Neutrophil (primary cell): ENCODE data around the gene SH2B2.
"Not testable (repeated sequence)": the region's sequence is repeated elsewhere in the genome, so short reads cannot be mapped to it uniquely, and the experiment has no call there.

Experiments
- H3K27ac ChIP-seq: fragments of 200-600 bp; sonication (generic); 2 replicates; pipeline ENCODE4 v1.5.1; 2016; ENCODE audit warnings: mild to moderate bottlenecking, moderate library complexity
- H3K27me3 ChIP-seq: fragments of 200-600 bp; sonication (generic); 2 replicates; pipeline ENCODE4 v1.6.0; 2016; ENCODE audit warnings: mild to moderate bottlenecking
- H3K36me3 ChIP-seq: fragments of 200-600 bp; sonication (generic); 2 replicates; pipeline ENCODE4 v1.5.1; 2017
- H3K4me1 ChIP-seq, 2 experiments: fragments of 200-600 bp in 1 of 2; sonication (generic) in 1 of 2; 1 replicate in 1 of 2; 2 replicates in 1 of 2; pipeline versions ENCODE4 v1.5.1 to v1.6.1; 2013 to 2016; ENCODE audit warnings: low read depth in 1 of 2, low read length in 1 of 2, mild to moderate bottlenecking in 1 of 2, moderate library complexity in 1 of 2; ENCODE audit not compliant: control insufficient read depth in 1 of 2, insufficient read depth in 1 of 2
- H3K4me3 ChIP-seq, 2 experiments: fragments of 200-600 bp in 1 of 2; sonication (generic) in 1 of 2; 1 replicate in 1 of 2; 2 replicates in 1 of 2; pipeline ENCODE4 v1.5.1; 2013 to 2016; ENCODE audit warnings: low read depth in 1 of 2, low read length in 1 of 2, mild to moderate bottlenecking in 1 of 2, moderate library complexity in 1 of 2
- H3K9me3 ChIP-seq: fragments of 200-600 bp; sonication (generic); 2 replicates; pipeline ENCODE4 v1.5.1; 2016
- TF ChIP-seq, protein P1 (sequence below): fragments of 200-600 bp; sonication (generic); IDR thresholded peaks from 2 replicates; pipeline ENCODE4 v1.5.1; 2016; ENCODE audit warnings: antibody characterized with exemption

Gene SH2B2

DNA sequence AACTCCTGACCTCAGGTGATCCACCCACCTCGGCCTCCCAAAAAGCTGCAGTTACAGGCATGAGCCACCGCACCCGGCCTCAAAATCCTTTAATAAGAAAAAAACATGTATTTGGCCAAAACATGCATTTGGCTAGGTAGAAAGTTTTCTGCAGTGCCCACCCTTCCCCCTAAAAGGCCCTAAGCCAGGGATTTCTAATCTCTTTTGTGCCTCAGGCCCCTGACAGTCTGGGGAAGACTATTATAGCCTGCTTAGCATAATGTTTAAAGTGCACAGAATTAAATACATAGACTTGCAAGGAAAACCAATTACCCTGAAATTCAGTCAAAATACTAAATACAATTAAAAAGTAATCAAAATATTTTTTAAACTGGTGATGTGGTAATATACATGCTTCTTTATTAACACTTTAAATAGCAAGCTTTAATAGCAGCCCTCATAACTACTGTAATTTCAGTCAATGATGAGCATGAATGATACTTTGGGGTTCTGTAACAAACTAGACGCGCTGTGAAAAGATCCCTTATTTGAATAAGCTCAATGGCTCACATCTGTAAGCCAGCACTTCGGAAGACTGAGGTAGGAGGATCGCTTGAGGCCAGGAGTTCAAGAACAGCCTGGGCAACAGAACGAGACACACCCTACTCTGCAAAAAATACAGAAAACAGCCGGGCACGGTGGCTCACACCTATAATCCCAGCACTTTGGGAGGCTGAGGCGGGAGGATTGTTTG lies 39.7 kb downstream of the SH2B2 start:
- Histone ChIP-seq H3K9me3 (no peaks in the 10 kb centered on the region), H3K36me3 (no peaks in the 10 kb centered on the region), H3K4me3 (no peak overlapping the region), H3K27me3 (peaks cover 11% of the 10 kb centered on the region), H3K4me1 (peaks cover 0 to 5% of the 10 kb centered on the region in 2 experiments), H3K27ac (no peak overlapping the region)
- TF ChIP-seq, protein P1, sequence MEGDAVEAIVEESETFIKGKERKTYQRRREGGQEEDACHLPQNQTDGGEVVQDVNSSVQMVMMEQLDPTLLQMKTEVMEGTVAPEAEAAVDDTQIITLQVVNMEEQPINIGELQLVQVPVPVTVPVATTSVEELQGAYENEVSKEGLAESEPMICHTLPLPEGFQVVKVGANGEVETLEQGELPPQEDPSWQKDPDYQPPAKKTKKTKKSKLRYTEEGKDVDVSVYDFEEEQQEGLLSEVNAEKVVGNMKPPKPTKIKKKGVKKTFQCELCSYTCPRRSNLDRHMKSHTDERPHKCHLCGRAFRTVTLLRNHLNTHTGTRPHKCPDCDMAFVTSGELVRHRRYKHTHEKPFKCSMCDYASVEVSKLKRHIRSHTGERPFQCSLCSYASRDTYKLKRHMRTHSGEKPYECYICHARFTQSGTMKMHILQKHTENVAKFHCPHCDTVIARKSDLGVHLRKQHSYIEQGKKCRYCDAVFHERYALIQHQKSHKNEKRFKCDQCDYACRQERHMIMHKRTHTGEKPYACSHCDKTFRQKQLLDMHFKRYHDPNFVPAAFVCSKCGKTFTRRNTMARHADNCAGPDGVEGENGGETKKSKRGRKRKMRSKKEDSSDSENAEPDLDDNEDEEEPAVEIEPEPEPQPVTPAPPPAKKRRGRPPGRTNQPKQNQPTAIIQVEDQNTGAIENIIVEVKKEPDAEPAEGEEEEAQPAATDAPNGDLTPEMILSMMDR: no peak

DNA sequence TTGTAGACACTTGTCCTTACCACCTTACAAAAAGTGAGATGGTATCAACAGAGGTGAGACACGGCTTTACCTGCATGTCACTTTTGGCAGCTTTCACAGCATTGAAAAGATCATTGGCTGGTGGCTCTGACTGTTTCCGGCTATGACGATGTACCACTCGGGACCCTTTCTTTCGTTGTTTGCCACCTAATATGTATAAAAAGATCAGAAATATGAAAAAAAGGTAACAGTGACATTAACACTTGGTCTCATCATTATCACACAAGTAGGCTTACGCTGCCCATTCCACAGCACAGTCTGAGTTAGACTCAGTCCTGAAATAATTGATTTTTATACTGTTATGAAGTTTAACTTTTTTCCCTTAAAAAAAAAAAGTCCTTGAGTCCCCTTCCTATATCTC lies 40.5 kb downstream of the SH2B2 start:
- H3K4me3 ChIP-seq, H3K9me3 ChIP-seq, H3K4me1 ChIP-seq, H3K27me3 ChIP-seq, H3K27ac ChIP-seq, H3K36me3 ChIP-seq: not testable (repeated sequence)

DNA sequence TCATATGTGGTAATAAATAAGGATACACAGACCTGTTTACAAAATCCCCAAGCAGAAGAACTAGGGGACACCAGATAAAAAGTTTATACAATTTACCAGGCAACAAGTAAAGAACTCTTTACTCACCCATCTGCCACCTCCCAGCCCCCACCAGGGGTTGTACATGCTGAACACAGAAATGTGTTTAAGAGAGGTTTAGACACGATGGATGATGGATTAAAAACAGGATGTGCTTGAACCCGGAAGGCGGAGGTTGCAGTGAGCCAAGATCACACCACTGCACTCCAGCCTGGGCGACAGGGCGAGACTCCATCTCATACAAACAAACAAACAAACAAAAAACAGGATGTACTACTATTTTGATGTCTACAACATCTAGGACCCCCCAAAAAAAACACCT lies 42.2 kb downstream of the SH2B2 start:
- not testable (repeated sequence) for H3K36me3 ChIP-seq, H3K4me1 ChIP-seq, H3K27me3 ChIP-seq, H3K27ac ChIP-seq, H3K4me3 ChIP-seq, H3K9me3 ChIP-seq

DNA sequence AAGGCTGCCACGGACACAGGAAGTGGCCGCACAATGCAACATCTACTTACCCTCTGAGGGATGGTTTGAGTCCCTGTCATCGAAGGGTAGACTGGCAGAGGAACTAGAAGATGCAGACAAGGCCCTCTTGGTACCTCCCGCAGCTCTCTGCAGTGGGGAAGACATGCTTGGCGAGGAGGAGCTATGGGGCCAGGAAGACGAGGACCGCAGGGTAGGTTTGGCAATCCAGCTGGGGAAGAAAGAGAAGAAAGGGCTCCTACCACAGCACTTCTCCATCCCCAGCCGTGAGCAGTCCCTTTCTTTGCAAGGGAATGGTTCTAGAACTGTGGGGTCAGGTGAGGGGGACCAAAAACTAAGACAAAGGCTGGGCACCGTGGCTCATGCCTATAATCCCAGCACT lies 42.7 kb downstream of the SH2B2 start:
- not testable (repeated sequence) for H3K4me1 ChIP-seq, H3K4me3 ChIP-seq, H3K9me3 ChIP-seq, H3K36me3 ChIP-seq, H3K27ac ChIP-seq, H3K27me3 ChIP-seq

DNA sequence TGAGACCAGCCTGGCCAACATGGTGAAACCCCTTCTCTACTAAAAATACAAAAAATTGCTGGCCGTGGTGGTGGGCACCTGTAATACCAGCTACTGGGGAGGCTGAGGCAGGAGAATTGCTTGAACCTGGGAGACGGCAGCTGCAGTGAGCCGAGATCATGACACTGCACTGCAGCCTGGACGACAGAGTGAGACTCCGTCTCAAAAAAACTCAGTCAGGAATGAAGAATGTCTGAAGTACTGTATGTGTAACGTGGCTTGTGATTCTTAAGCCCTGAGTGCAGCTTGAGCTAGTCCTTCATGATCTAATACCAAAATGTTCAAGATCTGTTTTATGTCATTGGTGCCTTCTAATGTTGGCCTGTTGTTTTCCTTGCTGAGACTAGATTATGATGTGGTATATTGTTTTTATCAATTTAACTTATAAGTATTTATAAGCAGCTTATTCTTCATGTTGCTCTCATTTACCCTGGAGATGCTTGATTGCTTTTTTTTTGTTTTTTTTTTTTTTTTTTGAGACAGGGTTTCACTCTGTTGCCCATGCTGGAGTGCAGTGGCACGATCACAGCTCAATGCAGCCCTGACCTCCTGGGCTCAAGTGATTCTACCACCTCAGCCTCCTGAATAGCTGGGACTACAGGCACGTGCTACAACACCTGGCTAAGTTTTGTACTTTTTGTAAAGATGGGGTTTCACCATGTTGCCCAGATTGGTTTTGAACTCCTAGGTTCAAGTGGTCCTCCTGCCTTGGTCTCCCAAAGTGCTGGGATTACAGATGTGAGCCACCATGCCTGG lies 44.2 kb downstream of the SH2B2 start:
- H3K4me1 ChIP-seq, H3K27me3 ChIP-seq, H3K4me3 ChIP-seq, H3K36me3 ChIP-seq, H3K27ac ChIP-seq, H3K9me3 ChIP-seq: not testable (repeated sequence)

DNA sequence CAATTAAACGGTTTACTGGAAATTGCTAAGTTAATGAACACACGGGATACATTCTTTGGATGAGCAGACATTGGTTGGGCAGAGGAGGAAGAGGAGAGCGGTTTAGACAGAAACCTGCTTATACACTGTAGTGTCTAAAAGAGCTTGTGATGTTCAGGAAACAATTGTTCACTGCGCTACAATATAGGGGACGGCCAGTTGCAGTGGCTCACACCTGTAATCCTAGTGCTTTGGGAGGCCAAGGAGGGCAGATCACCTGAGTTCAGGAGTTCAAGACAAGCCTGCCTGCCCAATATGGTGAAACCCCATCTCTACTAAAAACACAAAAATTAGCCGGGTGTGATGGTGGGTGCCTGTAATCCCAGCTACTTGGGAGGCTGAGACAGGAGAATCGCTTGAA lies 48.9 kb downstream of the SH2B2 start:
- H3K36me3 ChIP-seq, H3K27ac ChIP-seq, H3K4me1 ChIP-seq, H3K27me3 ChIP-seq, H3K9me3 ChIP-seq, H3K4me3 ChIP-seq: not testable (repeated sequence)

DNA sequence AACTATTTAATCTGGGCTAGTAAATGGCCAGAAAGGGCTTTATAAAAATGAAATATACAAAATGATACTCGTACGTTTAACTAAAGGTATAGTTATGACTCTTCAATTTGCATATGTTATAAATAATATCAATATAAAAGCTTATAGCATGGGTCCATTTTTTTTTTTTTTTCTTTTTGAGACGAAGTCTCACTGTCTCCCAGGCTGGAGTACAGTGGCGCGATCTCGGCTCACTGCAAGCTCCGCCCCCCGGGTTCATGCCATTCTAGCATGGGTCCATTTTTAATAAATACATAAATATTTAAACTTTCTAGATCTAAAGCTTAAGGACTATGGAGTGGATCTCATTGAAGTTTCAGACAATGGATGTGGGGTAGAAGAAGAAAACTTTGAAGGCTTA lies 50.3 kb downstream of the SH2B2 start:
- H3K4me1 ChIP-seq, H3K9me3 ChIP-seq, H3K27ac ChIP-seq, H3K4me3 ChIP-seq, H3K36me3 ChIP-seq, H3K27me3 ChIP-seq: not testable (repeated sequence)

DNA sequence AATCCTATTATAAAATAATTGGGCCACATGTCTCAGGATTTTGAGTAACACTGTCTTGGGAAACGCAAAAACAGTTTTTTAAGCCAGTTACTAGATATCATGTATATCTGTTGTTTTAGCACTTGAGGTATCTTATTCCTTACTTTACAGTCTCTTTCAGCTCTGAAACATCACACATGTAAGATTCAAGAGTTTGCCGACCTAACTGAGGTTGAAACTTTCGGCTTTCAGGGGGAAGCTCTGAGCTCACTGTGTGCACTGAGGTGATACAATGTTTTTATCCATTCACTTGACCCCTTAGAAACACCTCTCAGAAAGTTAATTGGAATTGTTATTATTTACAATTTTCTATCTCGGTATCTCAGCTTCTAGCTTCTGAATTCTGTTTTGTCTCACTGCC lies 50.8 kb downstream of the SH2B2 start:
- not testable (repeated sequence) for H3K4me3 ChIP-seq, H3K36me3 ChIP-seq, H3K27ac ChIP-seq, H3K9me3 ChIP-seq, H3K27me3 ChIP-seq, H3K4me1 ChIP-seq

DNA sequence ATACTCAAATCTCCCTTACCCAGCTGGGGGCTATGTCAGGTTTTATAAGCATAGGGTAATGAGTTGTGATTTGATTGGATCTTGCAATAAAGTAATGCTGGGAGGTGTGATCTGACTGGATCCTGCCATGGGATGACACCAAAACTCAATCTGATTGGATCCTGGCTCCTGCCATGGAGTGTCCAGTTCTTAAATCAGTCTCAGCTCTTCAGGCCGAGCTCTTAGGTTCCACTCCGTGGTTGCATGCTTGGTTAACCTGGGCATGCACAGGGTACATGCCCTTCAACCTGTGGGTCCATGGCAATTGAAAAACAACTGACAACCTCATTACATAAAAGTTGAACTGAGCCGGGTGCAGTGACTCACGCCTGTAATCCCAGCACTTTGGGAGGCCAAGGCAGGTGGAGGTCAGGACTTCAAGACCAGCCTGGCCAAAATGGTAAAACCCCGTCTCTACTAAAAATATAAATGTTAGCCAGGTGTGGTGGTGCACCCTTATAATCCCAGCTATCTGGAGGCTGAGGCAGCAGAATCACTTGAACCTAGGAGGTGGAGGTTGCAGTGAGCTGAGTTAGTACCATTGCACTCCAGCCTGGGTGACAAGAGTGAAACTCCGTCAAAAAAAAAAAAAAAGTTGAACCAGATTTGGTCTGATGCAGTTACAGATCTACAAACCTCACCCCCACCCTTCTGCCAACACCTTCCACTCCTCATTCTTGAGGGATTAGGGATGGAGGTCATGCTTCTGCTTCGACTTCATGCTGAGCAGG lies 54.1 kb downstream of the SH2B2 start:
- H3K27ac ChIP-seq, H3K27me3 ChIP-seq, H3K9me3 ChIP-seq, H3K4me3 ChIP-seq, H3K4me1 ChIP-seq, H3K36me3 ChIP-seq: not testable (repeated sequence)

DNA sequence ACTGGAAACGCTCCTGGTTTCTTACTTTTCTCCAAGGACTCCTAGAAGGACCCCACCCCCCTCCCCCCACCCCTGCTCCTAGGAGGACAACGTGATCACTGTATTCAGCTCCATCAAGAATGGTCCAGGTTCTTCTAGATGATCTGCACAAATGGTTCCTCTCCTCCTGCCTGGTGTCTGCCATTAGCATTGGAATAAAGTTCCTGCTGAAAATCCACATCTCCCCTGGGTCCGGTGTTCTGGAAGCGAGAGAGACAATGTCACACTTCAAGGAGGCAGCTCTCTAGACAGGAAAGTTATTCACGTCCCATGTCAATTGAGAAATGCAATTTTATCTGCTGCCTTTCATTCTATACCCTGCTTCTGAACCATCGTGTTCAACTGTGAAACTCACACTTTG lies 60.3 kb downstream of the SH2B2 start:
- not testable (repeated sequence) for H3K27ac ChIP-seq, H3K4me1 ChIP-seq, H3K4me3 ChIP-seq, H3K27me3 ChIP-seq, H3K9me3 ChIP-seq, H3K36me3 ChIP-seq

DNA sequence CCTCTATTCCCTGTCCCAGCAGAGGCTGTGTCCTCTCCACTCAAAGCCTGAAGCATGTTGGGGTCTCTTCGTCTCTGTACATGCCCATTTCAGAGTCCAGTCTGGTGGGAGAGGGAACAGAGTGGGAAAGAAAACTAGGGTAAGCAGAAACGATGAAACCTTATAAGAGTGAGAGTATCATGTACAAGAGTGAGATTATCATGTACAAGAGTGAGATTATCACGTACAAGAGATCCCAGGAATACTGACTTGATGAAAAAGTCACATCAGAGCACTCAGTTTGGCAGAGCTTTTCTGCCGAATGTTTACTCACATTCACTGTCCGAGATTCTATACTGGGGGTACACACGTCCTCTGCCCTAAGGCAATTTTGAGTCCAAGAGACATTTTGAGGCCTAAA lies 69.7 kb downstream of the SH2B2 start, which contains the start of gene SPDYE6:
TSS of gene SPDYE6 (minus strand) at position 101 of the 400 bp plus-strand sequence. CDS start 421 bp downstream, outside the sequence.
- not testable (repeated sequence) for H3K4me3 ChIP-seq, H3K27ac ChIP-seq, H3K27me3 ChIP-seq, H3K4me1 ChIP-seq, H3K36me3 ChIP-seq, H3K9me3 ChIP-seq
